ENCODE data around the gene VPREB3. TPM values are rescaled to one million over a fixed set of nuclear protein-coding genes. Genes with fewer than 3 reads are reported as not detected.

VPREB3 gene
- total RNA-seq (2021; fragmentation: NEBNext Ultra II Directional; extraction: Animal tissue kit (Norgen Biotek cat#: 25700)): 0.52 and 0.77 TPM in 2 replicates
- polyA plus RNA-seq (2011; rRNA removed): 4.0 and 4.6 TPM in 2 replicates
- 1.8 TPM for polyA plus RNA-seq (2011; cell fraction: cytosol; rRNA removed)
- 1.6 TPM for polyA plus RNA-seq (2011; cell fraction: nucleus; rRNA removed)
- 0.51 to 1.8 TPM (median 0.82 TPM) in 3 of 4 replicates, not detected in the other for polyA plus RNA-seq (2012, experiment 1 of 2)
- polyA plus RNA-seq (2012, experiment 2 of 2): 1.7 TPM
- 0.99 TPM for polyA plus RNA-seq (2013, experiment 1 of 2)
- polyA plus RNA-seq (2013, experiment 2 of 2): 1.3 TPM
- 0.98 and 1.1 TPM in 2 replicates for polyA minus RNA-seq (2011; rRNA and poly(A)+ RNA removed)
- polyA minus RNA-seq (2011; cell fraction: cytosol; rRNA and poly(A)+ RNA removed): 2.9 TPM
- polyA minus RNA-seq (2011; cell fraction: nucleus; rRNA and poly(A)+ RNA removed): 2.1 TPM
- long read RNA-seq, experiment 1: 0 reads
- long read RNA-seq, experiment 2: 0 reads

GRCh38 chr22:23754220-23754919 lies at the start of gene VPREB3:
Gene VPREB3, minus strand, starts transcription at chr22:23754425. Its CDS starts 62 bp downstream, at chr22:23754363.
- CTCF ChIA-PET (ENCODE audit: partially characterized antibody): interaction anchor here (0.9 to 2.0 kb wide), 3 partner anchors 15 to 37 kb away, joined by 4 to 7 read pairs (median 6); no protein-coding TSS in a partner anchor
- H3K56ac ChIP-seq (replicated peaks; ENCODE audit: insufficient read length, low read depth, low read length): no peak within 1 kb of the TSS
- no peaks in the 10 kb centered on the region for H3K9me3 ChIP-seq (ENCODE audit: insufficient read depth in 2 of 2, low read depth in 1 of 2, low read length in 1 of 2)
- POLR2A ChIA-PET (ENCODE audit: partially characterized antibody): interaction anchor here (2.3 to 5.3 kb wide), 3 partner anchors 8 to 103 kb away, joined by 5 to 22 read pairs (median 5); partner anchors contain the start of genes C22orf15, CHCHD10 and SLC2A11
- H3K18ac ChIP-seq (ENCODE audit: extremely low read depth, low read length): no peak within 1 kb of the TSS
- no peak within 1 kb of the TSS for H2BK20ac ChIP-seq (ENCODE audit: low read length)
- no peak within 1 kb of the TSS for H2AFZ ChIP-seq (ENCODE audit: low read length)
- no peaks in the 10 kb centered on the region for H3K27me3 ChIP-seq (replicated peaks in 1 of 4; ENCODE audit: control insufficient read depth in 3 of 4, extremely low read depth in 1 of 4, insufficient read depth in 3 of 4, low read length in 3 of 4)
- H2BK120ac ChIP-seq (replicated peaks; ENCODE audit: low read depth, low read length): no peak within 1 kb of the TSS
- H2BK5ac ChIP-seq (ENCODE audit: low read depth, low read length): no peak within 1 kb of the TSS
- peaks cover 0 to 6% (median 2%) of the 10 kb centered on the region in 4 experiments; a peak in 4 of 7 replicates for H3K4me1 ChIP-seq (replicated peaks in 1 of 4; ENCODE audit: control insufficient read depth in 3 of 4, insufficient read depth in 4 of 4, low read length in 3 of 4)
- H3K79me1 ChIP-seq (ENCODE audit: low read depth, low read length): no peaks in the 10 kb centered on the region
- H4K8ac ChIP-seq (ENCODE audit: extremely low read depth, insufficient read depth, low read length): peak within 1 kb of the TSS; percentile 15; the same call in 1 of the 2 replicates
- no peak within 1 kb of the TSS for H3K9ac ChIP-seq (replicated peaks in 1 of 4; ENCODE audit: extremely low read depth in 1 of 4, low read depth in 3 of 4, low read length in 3 of 4)
- FAIRE-seq (no peak), DNase-seq (ENCODE audit: low read depth in 1 of 2, low spot score in 2 of 2) (peak in 1 of 2 experiments; percentile 44)
- peaks cover 13% of the 10 kb centered on the region; the same call in 1 of the 2 replicates for H3K23me2 ChIP-seq (ENCODE audit: low read depth, low read length)
- no peak within 1 kb of the TSS for H2AK5ac ChIP-seq (ENCODE audit: low read depth, low read length)
- no peaks in the 10 kb centered on the region for H3K79me2 ChIP-seq (ENCODE audit: control insufficient read depth in 1 of 2, insufficient read depth in 2 of 2, low read length in 2 of 2)
- no peak within 1 kb of the TSS for H3K4ac ChIP-seq (replicated peaks; ENCODE audit: insufficient read length, low read depth, low read length)
- no peak within 1 kb of the TSS for H3K27ac ChIP-seq (ENCODE audit: low read depth, low read length)
- no peaks in the 10 kb centered on the region for H4K20me1 ChIP-seq (replicated peaks in 1 of 2; ENCODE audit: control insufficient read depth in 1 of 2, insufficient read depth in 2 of 2, low read length in 2 of 2)
- TF ChIP-seq KDM5A (IDR thresholded peaks at IDR 0.05; ENCODE audit: low read length) (no peak), TAF7 (optimal IDR thresholded peaks at IDR 0.05; ENCODE audit: borderline replicate concordance, low read depth, low read length) (no peak), POLR2A (IDR thresholded peaks at IDR 0.05; ENCODE audit: control extremely low read depth in 1 of 2, low read depth in 2 of 2, low read length in 2 of 2) (no peak), SIN3A (conservative IDR thresholded peaks at IDR 0.05 in 1 of 2, IDR thresholded peaks at IDR 0.05 in 1 of 2; ENCODE audit: low read depth in 1 of 2, low read length in 2 of 2) (no peak)
- no peak within 1 kb of the TSS for H3K4me2 ChIP-seq (ENCODE audit: insufficient read depth in 1 of 2, low read depth in 2 of 2, low read length in 2 of 2)
- no peak within 1 kb of the TSS for H3K4me3 ChIP-seq (ENCODE audit: extremely low read depth in 1 of 4, insufficient read depth in 2 of 4, low read depth in 3 of 4, low read length in 4 of 4)
- 0 out of 2 replicates have a peak within 1 kb of the TSS, but pooled peaks have one; percentile 81 for H2BK15ac ChIP-seq (ENCODE audit: low read length)
- H4K91ac ChIP-seq (replicated peaks; ENCODE audit: insufficient read length, low read length): no peak within 1 kb of the TSS
- no peaks in the 10 kb centered on the region for H3K36me3 ChIP-seq (ENCODE audit: control insufficient read depth in 2 of 4, insufficient read depth in 4 of 4, low read length in 3 of 4)
- H3K14ac ChIP-seq (ENCODE audit: insufficient read length): no peak within 1 kb of the TSS
- no peak within 1 kb of the TSS for H3K23ac ChIP-seq (ENCODE audit: insufficient read length)
- no peak within 1 kb of the TSS for H2BK12ac ChIP-seq (ENCODE audit: low read depth, low read length)
- no peak within 1 kb of the TSS for H4K5ac ChIP-seq (ENCODE audit: insufficient read length, low read depth, low read length)
- 88% methylated on average over 14 of the region's 14 CpGs; no CpG with 5 or more reads in 1 of the 2 experiments for WGBS, 2 experiments (ENCODE audit: extremely low coverage in 1 of 2, insufficient coverage in 1 of 2, insufficient read length in 1 of 2, insufficient replicate concordance in 2 of 2, low coverage in 1 of 2, low lambda C conversion rate in 2 of 2, missing lambda C conversion rate in 1 of 2)
